Smooth muscle cell (in vitro differentiated cells): Measurements from ENCODE around the gene FPR1. TPM values are rescaled to one million over a fixed set of nuclear protein-coding genes. Genes with fewer than 3 reads are reported as not detected.

ENCODE experiments used
- DNase-seq: peaks from one replicate; lab custom pipeline; 2025; ENCODE audit not compliant: unreplicated experiment; lab: John Stamatoyannopoulos, UW
- H2AFZ ChIP-seq: fragments of 200-600 bp; sonication (generic); 2 replicates; pipeline ENCODE4 v1.6.0; 2016; ENCODE audit warnings: antibody characterized with exemption, low read depth, mild to moderate bottlenecking
- H3F3A ChIP-seq: fragments of 200-600 bp; sonication (generic); 2 replicates; pipeline ENCODE4 v1.6.0; 2017; ENCODE audit warnings: antibody characterized with exemption, low read depth
- H3K27ac ChIP-seq: fragments of 200-600 bp; sonication (generic); 2 replicates; pipeline ENCODE4 v1.5.1; 2016; ENCODE audit warnings: low read depth, mild to moderate bottlenecking
- H3K27me3 ChIP-seq: fragments of 200-600 bp; sonication (generic); 2 replicates; pipeline ENCODE4 v1.6.1; 2016; ENCODE audit warnings: low read depth, mild to moderate bottlenecking
- H3K36me3 ChIP-seq: fragments of 200-600 bp; sonication (generic); 2 replicates; pipeline ENCODE4 v1.5.1; 2016; ENCODE audit warnings: low read depth
- H3K4me1 ChIP-seq: fragments of 200-600 bp; sonication (generic); 2 replicates; pipeline ENCODE4 v1.5.1; 2016; ENCODE audit warnings: low read depth
- H3K4me2 ChIP-seq: fragments of 200-600 bp; sonication (generic); 2 replicates; pipeline ENCODE4 v1.6.0; 2016; ENCODE audit warnings: mild to moderate bottlenecking
- H3K4me3 ChIP-seq: fragments of 200-600 bp; sonication (generic); 2 replicates; pipeline ENCODE4 v1.5.1; 2016; ENCODE audit warnings: mild to moderate bottlenecking
- H3K79me2 ChIP-seq: fragments of 200-600 bp; sonication (generic); 2 replicates; pipeline ENCODE4 v1.6.0; 2016; ENCODE audit warnings: low read depth, mild to moderate bottlenecking
- H3K9ac ChIP-seq: fragments of 200-600 bp; sonication (generic); 2 replicates; pipeline ENCODE4 v1.6.0; 2016; ENCODE audit warnings: low read depth
- H3K9me3 ChIP-seq: fragments of 200-600 bp; sonication (generic); replicated peaks from 2 replicates; pipeline ENCODE4 v1.5.1; 2016; ENCODE audit warnings: low read depth
- H4K20me1 ChIP-seq: fragments of 200-600 bp; sonication (generic); 2 replicates; pipeline ENCODE4 v1.6.0; 2016; ENCODE audit warnings: low read depth
- CTCF ChIP-seq: fragments of 200-600 bp; sonication (generic); IDR thresholded peaks from 2 replicates; pipeline ENCODE4 v1.5.1; 2017; ENCODE audit warnings: borderline replicate concordance, mild to moderate bottlenecking, antibody characterized with exemption; ENCODE audit not compliant: insufficient read depth, poor library complexity, severe bottlenecking
- WGBS: methylation state at CpG from one replicate; pipeline ENCODE4 v1.1.7; 2016; ENCODE audit warnings: low lambda C conversion rate; 5-methylcytosine and 5-hydroxymethylcytosine counted together
- polyA plus RNA-seq: library from polyadenylated mRNA; unstranded; fragments of >200 nt; fragmentation: Nextera tagmentation; extraction: Ambion mirVana; gene quantifications from 2 replicates; pipeline ENCODE4 v1.2.1, GENCODE V29; 2016
- total RNA-seq: library from RNA; depleted of rRNA; stranded (reverse); fragments of >200 nt; gene quantifications from 2 replicates; pipeline ENCODE4 v1.2.3, GENCODE V29; 2014

FPR1 gene
- total and polyA plus RNA-seq, 2 experiments from 2014 or later = not detected

- Histone ChIP-seq H3K4me2 (no peak overlapping the region), H3K4me3 (no peak overlapping the region), H3K9me3 (no peaks in the 10 kb centered on the region), H3K4me1 (no peaks in the 10 kb centered on the region), H3K27ac (no peak overlapping the region), H3K27me3 (peaks cover 47% of the 10 kb centered on the region), H2AFZ (no peak overlapping the region), H3K9ac (no peak overlapping the region), H3K36me3 (no peaks in the 10 kb centered on the region), H3K79me2 (no peaks in the 10 kb centered on the region), H3F3A (peaks cover 10% of the 10 kb centered on the region), H4K20me1 (no peaks in the 10 kb centered on the region)
- DNase-seq = no peak
- TF ChIP-seq CTCF = no peak
- WGBS = 85% methylated on average over 3 of the region's 3 CpGs
These were observed 35.8 kb downstream of the FPR1 start for GRCh38 chr19:51715850-51716249.

GRCh38 chr19:51714848-51715247 is 36.8 kb downstream of the FPR1 start:
- DNase-seq = no peak
- H3K4me3 ChIP-seq = no peak overlapping the region

GRCh38 chr19:51713319-51714285 is 38.1 kb downstream of the FPR1 start:
- Histone ChIP-seq H3K4me1 (no peaks in the 10 kb centered on the region), H3K9me3 (no peaks in the 10 kb centered on the region), H3K27ac (no peak overlapping the region), H3K79me2 (no peaks in the 10 kb centered on the region), H3K36me3 (no peaks in the 10 kb centered on the region), H3K27me3 (peaks cover 25% of the 10 kb centered on the region), H3K9ac (no peak overlapping the region), H3F3A (peaks cover 20% of the 10 kb centered on the region), H2AFZ (no peak overlapping the region), H3K4me3 (no peak overlapping the region), H3K4me2 (no peak overlapping the region), H4K20me1 (no peaks in the 10 kb centered on the region)
- 96% methylated on average over 73 of the region's 74 CpGs for WGBS
- DNase-seq = no peak
- no peak for TF ChIP-seq CTCF

More at GRCh38 chr19:51714848-51715247, 36.8 kb downstream of the FPR1 start:
- H3K36me3 ChIP-seq = no peaks in the 10 kb centered on the region
- no peak overlapping the region for H2AFZ ChIP-seq
- no peaks in the 10 kb centered on the region for H3K79me2 ChIP-seq
- H3K27ac ChIP-seq = no peak overlapping the region
- H3K9ac ChIP-seq = no peak overlapping the region
- H4K20me1 ChIP-seq = no peaks in the 10 kb centered on the region
- H3F3A ChIP-seq = peaks cover 17% of the 10 kb centered on the region
- no peaks in the 10 kb centered on the region for H3K4me1 ChIP-seq
- H3K4me2 ChIP-seq = no peak overlapping the region
- WGBS = 58% methylated on average over 3 of the region's 3 CpGs
- TF ChIP-seq CTCF = no peak
- peaks cover 37% of the 10 kb centered on the region for H3K27me3 ChIP-seq
- no peaks in the 10 kb centered on the region for H3K9me3 ChIP-seq
